Measurements from ENCODE around the gene MAP2. TPM values are rescaled to one million over a fixed set of nuclear protein-coding genes. Genes with fewer than 3 reads are reported as not detected.

The MAP2 gene
- total RNA-seq, 4 donors from 2014 or later, result 5.8 to 14.5 (median 8.8) TPM

DNA sequence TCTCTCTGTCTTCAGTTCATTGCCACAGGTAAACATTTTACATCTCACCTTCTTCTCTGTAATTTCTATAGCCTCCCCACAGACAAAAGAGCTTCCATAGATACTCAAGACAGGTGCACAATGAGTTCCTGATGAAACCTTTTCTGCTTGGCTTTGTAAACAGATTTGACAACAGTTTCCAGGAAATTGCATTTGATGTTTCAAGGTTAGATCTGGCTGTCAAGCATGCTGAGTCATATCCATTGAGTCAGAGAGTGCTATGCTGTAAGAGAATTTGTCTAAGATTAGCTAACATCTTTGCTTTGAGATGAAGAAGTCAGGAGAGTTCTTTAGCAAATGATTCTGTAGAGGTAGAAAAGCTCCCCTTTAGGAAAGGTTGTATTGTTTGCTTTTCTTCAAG is 40.6 kb upstream of the MAP2 start:
- peaks cover 4 to 33% (median 4%) of the 10 kb centered on the region in 3 donors for H3K4me1 ChIP-seq
- H3K27me3 ChIP-seq, result no peaks in the 10 kb centered on the region
- no peak for DNase-seq
- peak overlapping the region; percentile 38 to 85 (median 64) for H3K27ac ChIP-seq
- H3K4me3 ChIP-seq, result no peak overlapping the region
- intact Hi-C loops (cut with DNase I), result no loop called here
- TF ChIP-seq, protein P1, sequence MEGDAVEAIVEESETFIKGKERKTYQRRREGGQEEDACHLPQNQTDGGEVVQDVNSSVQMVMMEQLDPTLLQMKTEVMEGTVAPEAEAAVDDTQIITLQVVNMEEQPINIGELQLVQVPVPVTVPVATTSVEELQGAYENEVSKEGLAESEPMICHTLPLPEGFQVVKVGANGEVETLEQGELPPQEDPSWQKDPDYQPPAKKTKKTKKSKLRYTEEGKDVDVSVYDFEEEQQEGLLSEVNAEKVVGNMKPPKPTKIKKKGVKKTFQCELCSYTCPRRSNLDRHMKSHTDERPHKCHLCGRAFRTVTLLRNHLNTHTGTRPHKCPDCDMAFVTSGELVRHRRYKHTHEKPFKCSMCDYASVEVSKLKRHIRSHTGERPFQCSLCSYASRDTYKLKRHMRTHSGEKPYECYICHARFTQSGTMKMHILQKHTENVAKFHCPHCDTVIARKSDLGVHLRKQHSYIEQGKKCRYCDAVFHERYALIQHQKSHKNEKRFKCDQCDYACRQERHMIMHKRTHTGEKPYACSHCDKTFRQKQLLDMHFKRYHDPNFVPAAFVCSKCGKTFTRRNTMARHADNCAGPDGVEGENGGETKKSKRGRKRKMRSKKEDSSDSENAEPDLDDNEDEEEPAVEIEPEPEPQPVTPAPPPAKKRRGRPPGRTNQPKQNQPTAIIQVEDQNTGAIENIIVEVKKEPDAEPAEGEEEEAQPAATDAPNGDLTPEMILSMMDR (IDR thresholded peaks at IDR 0.05), result no peak
- TF ChIP-seq POLR2A (IDR thresholded peaks at IDR 0.05), result no peak
- H3K9me3 ChIP-seq, result no peaks in the 10 kb centered on the region
- no peaks in the 10 kb centered on the region for H3K36me3 ChIP-seq

DNA sequence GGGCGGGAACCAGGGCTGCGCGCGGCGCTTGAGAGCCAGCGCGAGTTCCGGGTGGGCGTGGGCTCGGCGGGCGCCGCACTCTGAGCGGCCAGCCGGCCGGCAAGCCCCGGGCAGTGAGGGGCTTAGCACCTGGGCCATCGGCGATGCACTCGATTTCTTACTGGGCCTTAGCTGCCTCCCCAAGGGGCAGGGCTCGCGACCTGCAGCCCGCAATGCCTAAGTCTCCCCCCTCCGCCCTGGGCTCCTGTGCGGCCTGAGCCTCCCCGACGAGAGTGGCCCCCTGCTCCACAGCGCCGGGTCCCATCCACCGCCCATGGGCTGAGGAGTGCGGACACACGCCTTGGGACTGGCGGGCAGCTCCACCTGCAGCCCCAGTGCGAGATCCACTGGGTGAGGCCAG is 36.5 kb upstream of the MAP2 start:
- intact Hi-C loops (cut with DNase I), result no loop called here
- Histone ChIP-seq H3K4me1 (peaks cover 2 to 57% (median 6%) of the 10 kb centered on the region in 3 donors), H3K27ac (no peak overlapping the region), H3K27me3 (no peaks in the 10 kb centered on the region), H3K4me3 (no peak overlapping the region), H3K36me3 (no peaks in the 10 kb centered on the region), H3K9me3 (no peaks in the 10 kb centered on the region)
- 100% methylated on average over 2 of the region's 34 CpGs; no CpG with 5 or more reads in 1 of the 2 donors for WGBS, 2 donors
- TF ChIP-seq, protein P1 (IDR thresholded peaks at IDR 0.05), result no peak
- TF ChIP-seq POLR2A (IDR thresholded peaks at IDR 0.05), result no peak
- no peak for DNase-seq

DNA sequence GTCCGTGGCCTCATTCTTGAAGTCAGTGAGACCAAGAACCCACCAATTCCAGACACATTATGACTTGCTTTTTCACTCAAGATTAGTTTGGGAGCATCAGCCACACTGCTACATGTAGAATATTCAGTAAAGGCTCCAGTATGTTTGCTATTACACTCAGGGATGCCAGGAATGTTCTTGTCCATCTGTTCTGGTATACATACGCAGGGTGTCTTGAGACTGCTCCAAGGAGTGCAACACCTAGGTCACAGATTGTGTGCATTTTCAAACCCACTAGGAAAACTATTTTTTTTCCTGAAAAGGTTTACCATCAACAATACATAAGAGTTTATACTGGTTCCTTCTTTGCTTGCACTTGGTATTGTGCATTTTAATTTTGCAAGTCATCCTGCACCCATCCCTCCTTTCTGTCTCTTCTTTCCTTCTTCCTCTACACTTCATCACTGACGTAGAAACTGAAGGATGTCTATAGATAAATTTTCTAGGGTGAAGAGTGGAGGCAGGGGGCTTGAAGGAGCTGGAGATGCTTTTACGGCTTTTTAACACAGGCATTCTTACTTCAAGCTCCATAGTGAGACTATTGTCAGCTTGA is 35.3 kb upstream of the MAP2 start:
- TF ChIP-seq, protein P1 (IDR thresholded peaks at IDR 0.05), result no peak
- no peak for TF ChIP-seq POLR2A (IDR thresholded peaks at IDR 0.05)
- no peak for DNase-seq
- Histone ChIP-seq H3K4me1 (peaks cover 0 to 53% (median 3%) of the 10 kb centered on the region in 3 donors), H3K4me3 (no peak overlapping the region), H3K36me3 (no peaks in the 10 kb centered on the region), H3K9me3 (no peaks in the 10 kb centered on the region), H3K27me3 (no peaks in the 10 kb centered on the region), H3K27ac (no peak overlapping the region)
- intact Hi-C loops (cut with DNase I), result no loop called here
- 79% methylated on average over 4 of the region's 4 CpGs for WGBS, 2 donors

DNA sequence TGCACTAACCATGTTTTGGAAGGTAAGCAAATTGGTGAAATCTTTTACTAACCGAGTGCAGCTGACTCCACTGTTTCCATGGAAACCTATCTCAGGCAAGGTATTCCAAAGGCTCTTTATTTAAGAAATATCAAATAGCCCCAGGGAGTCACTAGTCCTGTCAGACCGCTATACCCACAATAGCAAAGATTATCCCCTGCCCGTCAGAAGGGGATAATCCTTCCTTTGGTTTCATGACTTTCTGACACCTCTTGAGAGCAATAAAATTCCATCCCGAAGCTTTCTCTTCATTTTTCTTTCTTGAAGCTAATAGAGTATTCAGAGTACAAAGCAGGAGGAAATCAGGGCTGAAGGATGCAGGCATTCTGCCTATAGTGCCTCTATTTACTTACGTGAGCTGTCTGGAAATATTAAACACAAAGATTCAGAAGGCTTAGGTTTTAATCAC is 34.7 kb upstream of the MAP2 start:
- H3K36me3 ChIP-seq, result no peaks in the 10 kb centered on the region
- peaks cover 0 to 49% (median 3%) of the 10 kb centered on the region in 3 donors for H3K4me1 ChIP-seq
- no peaks in the 10 kb centered on the region for H3K27me3 ChIP-seq
- no peaks in the 10 kb centered on the region for H3K9me3 ChIP-seq
- H3K4me3 ChIP-seq, result no peak overlapping the region
- DNase-seq, result no peak
- intact Hi-C loops (cut with DNase I), result no loop called here
- no peak overlapping the region for H3K27ac ChIP-seq
- WGBS, 2 donors, result 24 to 33% methylated on average over 5 of the region's 5 CpGs
- TF ChIP-seq POLR2A (IDR thresholded peaks at IDR 0.05), result no peak
- TF ChIP-seq, protein P1 (IDR thresholded peaks at IDR 0.05), result no peak

DNA sequence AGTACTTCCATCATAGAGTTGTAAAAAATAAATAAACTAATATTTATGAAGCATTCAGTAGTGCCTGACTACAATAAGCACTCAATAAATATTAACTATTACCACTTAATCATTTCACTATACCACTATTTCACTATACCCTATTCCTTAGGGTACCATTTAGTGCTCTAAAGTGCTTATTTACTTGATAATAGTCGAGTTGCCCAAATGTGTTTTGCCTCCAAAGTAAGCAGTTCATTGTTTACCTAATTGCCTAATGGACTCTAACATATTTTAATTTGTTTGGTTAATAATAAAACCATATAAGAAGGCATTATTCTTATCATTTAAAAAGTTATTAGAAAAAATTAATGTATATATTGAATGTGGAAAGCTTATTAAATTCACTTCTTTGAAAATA is 33.0 kb upstream of the MAP2 start:
- no peak overlapping the region for H3K4me3 ChIP-seq
- TF ChIP-seq, protein P1 (IDR thresholded peaks at IDR 0.05), result no peak
- no peak for TF ChIP-seq POLR2A (IDR thresholded peaks at IDR 0.05)
- no peak for DNase-seq
- no peak overlapping the region for H3K27ac ChIP-seq
- peaks cover 0 to 36% (median 3%) of the 10 kb centered on the region in 3 donors for H3K4me1 ChIP-seq
- 55 to 63% methylated on average over 1 of the region's 1 CpG for WGBS, 2 donors
- H3K9me3 ChIP-seq, result no peaks in the 10 kb centered on the region
- intact Hi-C loops (cut with DNase I), result no loop called here
- H3K36me3 ChIP-seq, result no peaks in the 10 kb centered on the region
- H3K27me3 ChIP-seq, result no peaks in the 10 kb centered on the region
